Measurements from ENCODE around the gene TMEM161A. TPM values are rescaled to one million over a fixed set of nuclear protein-coding genes. Genes with fewer than 3 reads are reported as not detected.

TMEM161A gene
- total RNA-seq, 1 experiment from 2014 or later = 76.0 TPM

DNA sequence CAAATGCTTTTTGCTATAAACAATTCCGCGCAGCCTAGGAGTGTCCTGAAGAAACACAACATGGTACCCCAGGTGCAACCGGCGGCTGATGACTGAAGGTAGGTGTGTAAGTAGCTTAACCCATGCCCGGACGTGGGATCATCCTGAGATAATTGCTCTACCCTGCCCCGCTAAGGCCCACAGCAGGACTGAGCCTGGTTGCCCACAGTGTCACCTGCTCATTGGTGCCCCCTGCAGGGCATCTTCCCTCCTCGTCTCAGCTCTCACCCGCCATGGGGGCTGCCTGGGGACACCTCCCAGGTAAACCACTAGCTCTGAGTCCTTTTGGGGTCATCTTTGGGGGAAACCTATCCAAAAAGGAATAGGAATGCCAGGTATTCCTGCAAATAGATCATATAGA, 22.3 kb downstream of the TMEM161A start:
- no peak overlapping the region for H3K9ac ChIP-seq (ENCODE audit: low read length)
- H3K27ac ChIP-seq (ENCODE audit: low read depth, low read length) = no peak overlapping the region
- H3K9me2 ChIP-seq (ENCODE audit: insufficient read depth) = no peaks in the 10 kb centered on the region
- H3K27me3 ChIP-seq (ENCODE audit: insufficient read depth, low read length) = no peaks in the 10 kb centered on the region
- peaks cover 5 to 13% of the 10 kb centered on the region in 2 experiments; a peak in 3 of 4 replicates for H3K4me1 ChIP-seq (ENCODE audit: control insufficient read depth in 1 of 2, insufficient read depth in 2 of 2, low read length in 2 of 2)
- H4K20me1 ChIP-seq (ENCODE audit: insufficient read depth) = no peaks in the 10 kb centered on the region
- no TSS peak for BruUV-seq (replicated peaks)
- H3K79me2 ChIP-seq (ENCODE audit: insufficient read depth, low read length) = no peaks in the 10 kb centered on the region
- DNase-seq (ENCODE audit: low read depth, low spot score) (no peak), ATAC-seq (peak; percentile 72)
- H2AFZ ChIP-seq (ENCODE audit: low read depth, low read length, poor library complexity, severe bottlenecking) = no peak overlapping the region
- TF ChIP-seq EZH2 (IDR thresholded peaks at IDR 0.05) (no peak), ELF1 (IDR thresholded peaks at IDR 0.05; ENCODE audit: borderline replicate concordance, low read depth) (no peak), JUND (IDR thresholded peaks at IDR 0.05) (no peak), TCF7L2 (IDR thresholded peaks at IDR 0.05; ENCODE audit: borderline replicate concordance, extremely low read depth, insufficient read depth, insufficient read length) (no peak), SRF (IDR thresholded peaks at IDR 0.05; ENCODE audit: low read depth) (no peak), EGR1 (IDR thresholded peaks at IDR 0.05; ENCODE audit: low read depth) (no peak), CTCF (IDR thresholded peaks at IDR 0.05 in 2 of 3, conservative IDR thresholded peaks at IDR 0.05 in 1 of 3; ENCODE audit: borderline replicate concordance in 1 of 3, insufficient read depth in 1 of 3, low read depth in 2 of 3, low read length in 2 of 3) (peak; percentile 54 to 88 (median 83); a peak in 5 of 6 replicates), SIN3A (IDR thresholded peaks at IDR 0.05; ENCODE audit: low read depth) (no peak), EZH2phosphoT487 (IDR thresholded peaks at IDR 0.05; ENCODE audit: borderline replicate concordance) (no peak), ZNF274 (IDR thresholded peaks at IDR 0.05; ENCODE audit: low read depth, low read length) (no peak), RAD21 (IDR thresholded peaks at IDR 0.05; ENCODE audit: low read depth) (peak; percentile 69), CBX3 (IDR thresholded peaks at IDR 0.05; ENCODE audit: low read depth) (no peak)
- TF ChIP-seq, protein P1, sequence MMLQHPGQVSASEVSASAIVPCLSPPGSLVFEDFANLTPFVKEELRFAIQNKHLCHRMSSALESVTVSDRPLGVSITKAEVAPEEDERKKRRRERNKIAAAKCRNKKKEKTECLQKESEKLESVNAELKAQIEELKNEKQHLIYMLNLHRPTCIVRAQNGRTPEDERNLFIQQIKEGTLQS (IDR thresholded peaks at IDR 0.05) = no peak
- TF ChIP-seq, protein P2, sequence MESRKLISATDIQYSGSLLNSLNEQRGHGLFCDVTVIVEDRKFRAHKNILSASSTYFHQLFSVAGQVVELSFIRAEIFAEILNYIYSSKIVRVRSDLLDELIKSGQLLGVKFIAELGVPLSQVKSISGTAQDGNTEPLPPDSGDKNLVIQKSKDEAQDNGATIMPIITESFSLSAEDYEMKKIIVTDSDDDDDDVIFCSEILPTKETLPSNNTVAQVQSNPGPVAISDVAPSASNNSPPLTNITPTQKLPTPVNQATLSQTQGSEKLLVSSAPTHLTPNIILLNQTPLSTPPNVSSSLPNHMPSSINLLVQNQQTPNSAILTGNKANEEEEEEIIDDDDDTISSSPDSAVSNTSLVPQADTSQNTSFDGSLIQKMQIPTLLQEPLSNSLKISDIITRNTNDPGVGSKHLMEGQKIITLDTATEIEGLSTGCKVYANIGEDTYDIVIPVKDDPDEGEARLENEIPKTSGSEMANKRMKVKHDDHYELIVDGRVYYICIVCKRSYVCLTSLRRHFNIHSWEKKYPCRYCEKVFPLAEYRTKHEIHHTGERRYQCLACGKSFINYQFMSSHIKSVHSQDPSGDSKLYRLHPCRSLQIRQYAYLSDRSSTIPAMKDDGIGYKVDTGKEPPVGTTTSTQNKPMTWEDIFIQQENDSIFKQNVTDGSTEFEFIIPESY (IDR thresholded peaks at IDR 0.05; ENCODE audit: extremely low read depth, insufficient replicate concordance, low read length) = no peak
- intact Hi-C loops (cut with micrococcal nuclease) = loop anchor here (1.0 kb wide), 1 partner anchor 62 kb away; no protein-coding TSS in a partner anchor
- H3K9me3 ChIP-seq (ENCODE audit: control insufficient read depth in 1 of 2, insufficient read depth in 1 of 2, low read depth in 1 of 2, low read length in 2 of 2) = no peaks in the 10 kb centered on the region
- CTCF ChIA-PET = interaction anchor here (1.0 to 1.1 kb wide), 5 partner anchors 9 to 63 kb away, joined by 3 to 5 read pairs (median 4); no protein-coding TSS in a partner anchor
- POLR2A ChIA-PET = interaction anchor here (0.9 kb wide), 1 partner anchor 53 kb away, joined by 3 read pairs; the partner anchor contains the start of gene SLC25A42
- H3K4me3 ChIP-seq (replicated peaks in 1 of 2; ENCODE audit: low read depth in 1 of 2, low read length in 2 of 2) = no peak overlapping the region
- H3K4me2 ChIP-seq (ENCODE audit: low read length) = no peak overlapping the region
- RAD21 ChIA-PET (ENCODE audit: low non-redundant PET in 1 of 2, low total read pairs in 2 of 2, uncharacterized antibody in 2 of 2, unreplicated experiment in 2 of 2) = no interaction called here
- peaks cover 13 to 21% of the 10 kb centered on the region in 2 experiments; a peak in 3 of 4 replicates for H3K36me3 ChIP-seq (ENCODE audit: control insufficient read depth in 1 of 2, insufficient read depth in 2 of 2, low read length in 2 of 2)
